ENCODE data around the gene ZNF491.
A peak's percentile ranks its signal among the peaks of the same experiment; 100 is the strongest.

GRCh38 chr19:11797491-11797890 is 832 bp upstream of the ZNF491 start:
- TF ChIP-seq EZH2 (IDR thresholded peaks at IDR 0.05; ENCODE audit: borderline replicate concordance, insufficient read depth, low read depth, low read length, poor library complexity, severe bottlenecking) (no peak), CTCF (IDR thresholded peaks at IDR 0.05) (peak; percentile 88)

Measured in B cell (primary cell).